HG03571 (cell line): Measurements from ENCODE around the gene PPTC7.
A peak's percentile ranks its signal among the peaks of the same experiment; 100 is the strongest.
"Not testable (repeated sequence)": the region's sequence is repeated elsewhere in the genome, so short reads cannot be mapped to it uniquely, and the experiment has no call there.

ENCODE experiments used
- ATAC-seq: cut with Tn5 transposase; IDR thresholded peaks from one replicate; pipeline ENCODE4 v1.9.1; 2021; ENCODE audit not compliant: unreplicated experiment

The PPTC7 gene, protein sequence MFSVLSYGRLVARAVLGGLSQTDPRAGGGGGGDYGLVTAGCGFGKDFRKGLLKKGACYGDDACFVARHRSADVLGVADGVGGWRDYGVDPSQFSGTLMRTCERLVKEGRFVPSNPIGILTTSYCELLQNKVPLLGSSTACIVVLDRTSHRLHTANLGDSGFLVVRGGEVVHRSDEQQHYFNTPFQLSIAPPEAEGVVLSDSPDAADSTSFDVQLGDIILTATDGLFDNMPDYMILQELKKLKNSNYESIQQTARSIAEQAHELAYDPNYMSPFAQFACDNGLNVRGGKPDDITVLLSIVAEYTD

GRCh38 chr12:110583137-110584059 lies at the start of gene PPTC7:
Gene PPTC7 (minus strand): TSS chr12:110583318. CDS start chr12:110583031, 287 bp downstream.
- ATAC-seq, result peak; percentile 75

GRCh38 chr12:110627500-110628195 lies 44.5 kb upstream of the PPTC7 start:
- ATAC-seq, result no peak

- ATAC-seq, result no peak
Observed at GRCh38 chr12:110622582-110622981, 39.5 kb upstream of the PPTC7 start.

- no peak for ATAC-seq
Observed at GRCh38 chr12:110619534-110619953, 36.4 kb upstream of the PPTC7 start.

GRCh38 chr12:110616471-110617115 lies 33.5 kb upstream of the PPTC7 start:
- no peak for ATAC-seq

GRCh38 chr12:110615171-110615570 lies 32.1 kb upstream of the PPTC7 start:
- no peak for ATAC-seq

GRCh38 chr12:110613771-110614684 lies 30.9 kb upstream of the PPTC7 start, which contains the start of gene TCTN1:
Gene TCTN1 (plus strand): TSS chr12:110614129. CDS start chr12:110614183, 54 bp downstream.
- ATAC-seq, result peak; percentile 93

DNA sequence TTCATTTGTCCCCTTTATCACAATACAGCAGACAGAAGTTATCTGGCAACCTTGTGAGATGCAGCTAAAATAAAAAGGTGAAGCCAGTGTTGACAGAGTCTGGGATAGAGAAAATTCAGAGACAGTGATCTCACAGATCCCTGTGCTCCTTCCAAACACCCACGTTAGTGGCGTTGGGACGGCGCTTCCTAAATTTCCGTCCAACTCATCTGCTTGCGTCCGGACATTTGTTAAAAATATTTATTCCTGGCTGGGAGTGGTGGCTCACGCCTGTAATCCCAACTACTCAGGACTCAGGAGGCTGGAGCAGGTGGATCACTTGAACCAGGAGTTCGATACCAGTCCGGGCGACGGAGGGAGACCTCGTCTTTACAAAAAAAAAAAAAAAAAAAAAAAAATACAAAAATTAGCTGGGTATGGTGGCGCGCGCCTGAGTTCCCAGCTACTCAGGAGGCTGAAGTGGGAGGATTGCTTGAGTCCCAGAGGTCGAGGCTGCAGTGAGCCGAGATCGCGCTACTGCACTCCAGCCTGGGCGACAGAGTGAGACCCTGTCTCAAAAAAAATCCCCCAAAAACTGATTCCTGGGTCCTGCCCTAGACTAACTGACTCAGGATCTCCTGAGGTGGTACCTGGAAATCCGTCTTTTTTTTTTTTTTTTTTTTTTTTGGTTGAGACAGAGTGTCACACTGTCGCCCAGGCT lies 30.1 kb upstream of the PPTC7 start:
- ATAC-seq, result no peak

DNA sequence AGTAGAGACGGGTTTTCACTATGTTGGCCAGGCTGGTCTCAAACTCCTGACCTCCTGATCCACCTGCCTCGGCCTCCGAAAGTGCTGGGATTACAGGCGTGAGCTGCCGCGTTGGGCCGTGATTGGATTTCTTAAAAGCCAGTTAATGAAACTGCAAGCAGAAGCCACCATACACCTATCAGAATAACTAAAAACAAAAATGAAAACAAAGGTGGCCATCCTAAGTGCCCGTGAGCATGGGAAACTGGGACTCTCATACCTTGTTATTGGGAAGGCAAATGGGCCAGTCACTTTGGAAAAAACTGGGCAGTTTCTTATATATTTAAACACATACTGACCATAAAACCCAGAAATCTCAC lies 23.1 kb upstream of the PPTC7 start:
- ATAC-seq, result no peak

DNA sequence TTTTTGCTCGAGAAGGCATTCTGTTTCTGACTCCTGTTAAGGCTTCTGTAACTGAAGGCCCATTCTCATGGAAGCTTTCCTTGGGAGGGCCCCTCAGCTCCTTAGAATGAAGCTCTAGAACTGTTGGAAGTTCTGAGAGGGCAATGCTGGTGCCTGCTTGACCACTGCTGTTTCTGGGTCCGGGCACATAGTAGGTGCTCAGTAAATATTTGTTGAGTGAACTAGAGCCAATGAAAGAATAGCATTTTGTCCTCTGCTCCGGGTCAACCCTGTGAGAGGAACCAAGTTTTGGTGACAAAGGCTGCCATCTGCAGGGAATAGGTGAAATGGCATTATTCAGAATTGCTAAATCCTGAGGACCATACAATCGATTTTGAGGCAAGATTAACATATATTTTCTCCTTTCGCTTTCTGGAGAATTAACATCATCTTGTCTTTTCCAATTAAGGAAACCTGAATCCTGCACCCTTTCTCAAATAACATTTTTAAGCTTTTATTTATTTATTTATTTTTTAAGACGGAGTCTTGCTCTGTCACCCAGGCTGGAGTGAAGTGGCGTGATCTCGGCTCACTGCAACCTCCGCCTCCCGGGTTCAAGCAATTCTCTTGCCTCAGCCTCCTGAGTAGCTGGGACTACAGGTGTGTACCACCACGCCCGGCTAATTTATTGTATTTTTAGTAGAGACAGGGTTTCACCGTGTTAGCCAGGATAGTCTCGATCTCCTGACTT lies 19.1 kb upstream of the PPTC7 start:
- not testable (repeated sequence) for ATAC-seq

DNA sequence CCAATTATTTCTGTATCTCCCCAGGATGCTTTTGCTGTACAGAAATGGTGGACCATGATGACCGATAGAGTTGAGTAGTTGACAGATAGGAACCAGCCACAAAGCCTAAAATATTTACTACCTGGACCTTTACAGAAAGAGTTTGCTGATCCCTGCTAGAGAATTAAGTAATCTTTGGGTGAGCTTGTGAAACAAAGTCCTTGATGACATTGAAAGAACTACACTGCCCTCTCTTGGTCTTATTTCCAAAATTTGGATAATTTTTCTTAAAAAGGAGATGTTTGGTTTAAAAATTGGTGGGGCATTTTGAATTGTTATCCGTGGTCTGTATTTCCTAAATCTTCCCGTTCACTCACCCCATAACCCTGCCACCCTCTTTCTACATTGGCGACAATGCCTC lies 17.1 kb upstream of the PPTC7 start:
- no peak for ATAC-seq

GRCh38 chr12:110599334-110599733 lies 16.2 kb upstream of the PPTC7 start:
- ATAC-seq, result no peak

- ATAC-seq, result no peak
Observed at GRCh38 chr12:110597885-110598284, 14.8 kb upstream of the PPTC7 start.

GRCh38 chr12:110592919-110593318 lies 9.8 kb upstream of the PPTC7 start:
- ATAC-seq, result not testable (repeated sequence)

DNA sequence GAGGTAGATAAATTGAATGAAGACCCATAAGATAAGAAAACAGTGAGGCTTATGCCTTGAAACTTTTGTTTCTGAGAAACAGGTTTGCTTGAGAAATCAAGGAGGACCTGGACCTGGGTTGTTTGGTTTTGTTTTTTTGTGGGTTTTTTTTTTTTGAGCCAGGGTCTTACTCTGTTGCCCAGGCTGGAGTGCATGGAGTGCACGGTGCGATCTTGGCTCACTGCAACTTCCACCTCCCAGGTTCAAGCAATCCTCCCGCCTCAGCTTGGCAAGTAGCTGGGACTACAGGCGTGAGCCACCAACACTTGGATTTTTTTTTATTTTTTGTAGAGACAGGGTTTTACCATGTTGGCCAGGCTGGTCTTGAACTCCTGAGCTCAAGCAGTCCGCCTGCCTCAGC lies 9.0 kb upstream of the PPTC7 start:
- ATAC-seq, result no peak

DNA sequence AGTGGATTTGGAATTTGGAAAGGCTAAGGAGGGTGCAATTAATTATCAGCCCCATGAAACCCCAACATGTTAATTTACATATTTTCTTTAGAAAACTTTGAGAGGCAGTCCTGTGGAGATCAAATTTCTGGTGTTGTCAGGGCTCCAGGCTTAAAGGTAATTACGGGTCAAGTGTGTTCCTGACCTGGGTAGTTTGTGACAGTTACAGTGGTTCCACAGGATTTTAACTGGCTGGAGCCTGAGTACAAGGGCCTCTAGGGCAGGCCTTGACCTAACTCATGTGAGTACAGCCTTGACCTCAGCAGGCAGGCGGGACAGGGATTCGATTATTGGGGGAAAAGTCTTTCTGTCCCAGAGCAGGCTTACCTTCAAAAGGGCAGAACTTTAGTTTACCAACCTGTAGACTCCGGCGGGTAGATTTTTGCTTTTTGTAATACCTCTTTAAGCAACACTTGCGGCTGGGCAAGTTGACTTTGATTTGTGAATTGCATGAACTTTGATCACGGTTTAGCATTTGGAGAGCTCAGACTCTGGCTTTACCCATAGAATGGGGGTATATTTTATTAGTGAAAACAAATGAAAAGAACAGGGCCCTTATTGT lies 8.4 kb upstream of the PPTC7 start:
- ATAC-seq, result no peak

- peak; percentile 70 for ATAC-seq
Observed at GRCh38 chr12:110590806-110591326, 7.7 kb upstream of the PPTC7 start.

GRCh38 chr12:110590059-110590458 lies 6.9 kb upstream of the PPTC7 start:
- ATAC-seq, result no peak
